Stomach (tissue), 4 donors: Measurements from ENCODE around the gene C19orf81.

ENCODE experiments used
- EP300 ChIP-seq: sonication (generic); formaldehyde crosslinking; IDR thresholded peaks from one replicate; pipeline ENCODE4 v1.6.1; 2017; ENCODE audit warnings: antibody characterized with exemption
- TF ChIP-seq, protein P1 (sequence below), 7 experiments: fragments of 450-650 bp in 4 of 7; fragments of 200-600 bp in 3 of 7; sonication (generic) in 3 of 7; IDR thresholded peaks; one replicate each; pipeline ENCODE4 v1.5.1; 2016 to 2019; ENCODE audit warnings: antibody characterized with exemption in 7 of 7, control low read depth in 2 of 7, mild to moderate bottlenecking in 1 of 7

DNA sequence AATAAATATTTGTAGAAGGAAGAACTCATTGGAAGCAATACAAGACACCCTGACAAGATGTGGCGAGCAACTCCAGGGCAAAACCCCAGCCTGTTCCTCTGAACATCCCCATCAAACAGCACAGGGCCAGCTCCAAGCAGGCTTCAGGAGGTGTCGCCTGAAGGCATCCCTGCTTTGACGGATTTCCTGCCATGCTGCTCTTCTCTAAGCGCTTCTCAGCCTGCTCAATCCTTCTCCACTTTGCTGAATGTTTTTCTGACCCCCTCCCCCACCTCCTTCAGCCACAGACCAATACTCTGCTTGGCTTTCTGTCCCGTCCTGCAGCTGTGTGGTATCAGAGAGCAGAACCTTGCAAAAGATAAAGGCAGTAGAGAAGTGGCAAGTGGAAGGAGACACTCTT is 28.4 kb downstream of the C19orf81 start:
- TF ChIP-seq, protein P1, sequence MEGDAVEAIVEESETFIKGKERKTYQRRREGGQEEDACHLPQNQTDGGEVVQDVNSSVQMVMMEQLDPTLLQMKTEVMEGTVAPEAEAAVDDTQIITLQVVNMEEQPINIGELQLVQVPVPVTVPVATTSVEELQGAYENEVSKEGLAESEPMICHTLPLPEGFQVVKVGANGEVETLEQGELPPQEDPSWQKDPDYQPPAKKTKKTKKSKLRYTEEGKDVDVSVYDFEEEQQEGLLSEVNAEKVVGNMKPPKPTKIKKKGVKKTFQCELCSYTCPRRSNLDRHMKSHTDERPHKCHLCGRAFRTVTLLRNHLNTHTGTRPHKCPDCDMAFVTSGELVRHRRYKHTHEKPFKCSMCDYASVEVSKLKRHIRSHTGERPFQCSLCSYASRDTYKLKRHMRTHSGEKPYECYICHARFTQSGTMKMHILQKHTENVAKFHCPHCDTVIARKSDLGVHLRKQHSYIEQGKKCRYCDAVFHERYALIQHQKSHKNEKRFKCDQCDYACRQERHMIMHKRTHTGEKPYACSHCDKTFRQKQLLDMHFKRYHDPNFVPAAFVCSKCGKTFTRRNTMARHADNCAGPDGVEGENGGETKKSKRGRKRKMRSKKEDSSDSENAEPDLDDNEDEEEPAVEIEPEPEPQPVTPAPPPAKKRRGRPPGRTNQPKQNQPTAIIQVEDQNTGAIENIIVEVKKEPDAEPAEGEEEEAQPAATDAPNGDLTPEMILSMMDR (IDR thresholded peaks at IDR 0.05) = no peak
- no peak for TF ChIP-seq EP300
